GM18861 (cell line): ENCODE measurements around the gene NPC1L1.
"Not testable (repeated sequence)": the region's sequence is repeated elsewhere in the genome, so short reads cannot be mapped to it uniquely, and the experiment has no call there.

Experiments
- ATAC-seq: cut with Tn5 transposase; IDR thresholded peaks from one replicate; pipeline ENCODE4 v1.9.1; 2021; ENCODE audit not compliant: unreplicated experiment

Gene NPC1L1

GRCh38 chr7:44506592-44507288 is 34.4 kb downstream of the NPC1L1 start:
- ATAC-seq, result not testable (repeated sequence)

GRCh38 chr7:44505595-44505994 is 35.5 kb downstream of the NPC1L1 start:
- no peak for ATAC-seq

GRCh38 chr7:44498230-44498954 is 42.7 kb downstream of the NPC1L1 start:
- ATAC-seq, result no peak

- no peak for ATAC-seq
Observed at GRCh38 chr7:44497155-44498027, 43.7 kb downstream of the NPC1L1 start.

GRCh38 chr7:44496385-44496784 is 44.7 kb downstream of the NPC1L1 start:
- no peak for ATAC-seq

- ATAC-seq, result no peak
Observed at GRCh38 chr7:44494960-44495359, 46.2 kb downstream of the NPC1L1 start.

- no peak for ATAC-seq
Observed at GRCh38 chr7:44491229-44491628, 49.9 kb downstream of the NPC1L1 start.

- peak; percentile 83 for ATAC-seq
Observed at GRCh38 chr7:44490351-44491200, 50.6 kb downstream of the NPC1L1 start, which contains the start of gene NUDCD3. TSS of gene NUDCD3 (minus strand) at chr7:44490658. CDS start at chr7:44490600, 58 bp downstream.

- ATAC-seq, result peak; percentile 5
Observed at GRCh38 chr7:44489955-44490350, 51.2 kb downstream of the NPC1L1 start.

GRCh38 chr7:44488955-44489354 is 52.2 kb downstream of the NPC1L1 start:
- ATAC-seq, result no peak

GRCh38 chr7:44486693-44487092 is 54.4 kb downstream of the NPC1L1 start:
- no peak for ATAC-seq

- ATAC-seq, result no peak
Observed at GRCh38 chr7:44486001-44486400, 55.1 kb downstream of the NPC1L1 start.

GRCh38 chr7:44484482-44485313 is 56.4 kb downstream of the NPC1L1 start:
- ATAC-seq, result no peak

GRCh38 chr7:44482502-44483485 is 58.3 kb downstream of the NPC1L1 start:
- ATAC-seq, result no peak

GRCh38 chr7:44477938-44478337 is 63.2 kb downstream of the NPC1L1 start:
- no peak for ATAC-seq

- peak; percentile 77 for ATAC-seq
Observed at GRCh38 chr7:44477063-44477830, 63.9 kb downstream of the NPC1L1 start.

- no peak for ATAC-seq
Observed at GRCh38 chr7:44476313-44476712, 64.8 kb downstream of the NPC1L1 start.

GRCh38 chr7:44473295-44473694 is 67.8 kb downstream of the NPC1L1 start:
- ATAC-seq, result no peak
